ENCODE data around the gene MICU1.
"Not testable (repeated sequence)": the region's sequence is repeated elsewhere in the genome, so short reads cannot be mapped to it uniquely, and the experiment has no call there.

Gene MICU1, protein sequence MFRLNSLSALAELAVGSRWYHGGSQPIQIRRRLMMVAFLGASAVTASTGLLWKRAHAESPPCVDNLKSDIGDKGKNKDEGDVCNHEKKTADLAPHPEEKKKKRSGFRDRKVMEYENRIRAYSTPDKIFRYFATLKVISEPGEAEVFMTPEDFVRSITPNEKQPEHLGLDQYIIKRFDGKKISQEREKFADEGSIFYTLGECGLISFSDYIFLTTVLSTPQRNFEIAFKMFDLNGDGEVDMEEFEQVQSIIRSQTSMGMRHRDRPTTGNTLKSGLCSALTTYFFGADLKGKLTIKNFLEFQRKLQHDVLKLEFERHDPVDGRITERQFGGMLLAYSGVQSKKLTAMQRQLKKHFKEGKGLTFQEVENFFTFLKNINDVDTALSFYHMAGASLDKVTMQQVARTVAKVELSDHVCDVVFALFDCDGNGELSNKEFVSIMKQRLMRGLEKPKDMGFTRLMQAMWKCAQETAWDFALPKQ

DNA sequence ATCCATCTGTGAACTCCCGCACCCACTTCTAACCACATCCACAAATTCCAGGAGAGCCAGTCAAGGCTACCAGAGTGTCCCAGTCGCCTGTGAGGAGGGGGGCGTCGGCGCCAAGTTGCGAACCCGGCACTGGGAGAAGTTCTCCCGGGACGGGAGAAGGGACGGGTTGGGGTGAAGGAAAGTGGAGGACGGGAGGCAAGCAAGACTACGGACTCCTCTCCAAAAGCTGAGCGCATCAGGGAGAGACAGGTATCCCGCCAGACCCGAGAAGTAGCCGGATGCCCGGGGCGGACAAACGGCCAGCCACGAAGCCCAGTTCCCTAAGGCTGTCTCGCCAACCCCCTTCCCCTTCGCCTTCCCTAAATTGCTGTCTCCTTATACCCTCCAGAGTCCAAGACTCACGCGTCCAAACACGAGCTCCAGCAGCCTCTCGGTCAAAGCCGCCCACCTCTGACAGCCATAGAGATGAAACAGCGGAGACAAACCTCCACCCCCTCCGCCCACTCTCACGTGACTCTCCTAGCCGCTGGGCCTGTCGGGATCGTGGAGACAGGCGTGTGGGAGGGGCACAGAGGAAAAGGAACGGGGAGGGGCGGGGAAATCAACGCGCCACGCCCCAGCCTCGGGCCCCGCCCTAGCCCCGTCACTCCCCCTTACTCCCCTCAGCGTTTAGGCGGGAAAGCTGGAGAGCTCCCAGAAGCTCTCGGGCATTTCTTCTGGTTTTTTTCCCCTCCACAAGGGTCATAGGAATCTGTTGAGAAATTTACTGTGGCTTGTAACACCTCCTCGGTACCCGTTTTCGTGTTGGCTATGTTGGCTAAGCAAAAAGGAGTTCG, at the start of gene MICU1:
TSS of gene MICU1 (minus strand) at position 472 of the 836 bp plus-strand sequence. CDS start 59,286 bp downstream, outside the sequence.
- no peaks in the 10 kb centered on the region for H3K9me3 Mint-ChIP-seq
- H3K4me3 Mint-ChIP-seq, result peak within 1 kb of the TSS; percentile 98 to 100 (median 99)
- peak within 1 kb of the TSS; percentile 90 to 95 (median 92) for H3K27ac Mint-ChIP-seq
- H3K27me3 Mint-ChIP-seq (ENCODE audit: low read depth), result no peaks in the 10 kb centered on the region
- TF ChIP-seq, protein P1, sequence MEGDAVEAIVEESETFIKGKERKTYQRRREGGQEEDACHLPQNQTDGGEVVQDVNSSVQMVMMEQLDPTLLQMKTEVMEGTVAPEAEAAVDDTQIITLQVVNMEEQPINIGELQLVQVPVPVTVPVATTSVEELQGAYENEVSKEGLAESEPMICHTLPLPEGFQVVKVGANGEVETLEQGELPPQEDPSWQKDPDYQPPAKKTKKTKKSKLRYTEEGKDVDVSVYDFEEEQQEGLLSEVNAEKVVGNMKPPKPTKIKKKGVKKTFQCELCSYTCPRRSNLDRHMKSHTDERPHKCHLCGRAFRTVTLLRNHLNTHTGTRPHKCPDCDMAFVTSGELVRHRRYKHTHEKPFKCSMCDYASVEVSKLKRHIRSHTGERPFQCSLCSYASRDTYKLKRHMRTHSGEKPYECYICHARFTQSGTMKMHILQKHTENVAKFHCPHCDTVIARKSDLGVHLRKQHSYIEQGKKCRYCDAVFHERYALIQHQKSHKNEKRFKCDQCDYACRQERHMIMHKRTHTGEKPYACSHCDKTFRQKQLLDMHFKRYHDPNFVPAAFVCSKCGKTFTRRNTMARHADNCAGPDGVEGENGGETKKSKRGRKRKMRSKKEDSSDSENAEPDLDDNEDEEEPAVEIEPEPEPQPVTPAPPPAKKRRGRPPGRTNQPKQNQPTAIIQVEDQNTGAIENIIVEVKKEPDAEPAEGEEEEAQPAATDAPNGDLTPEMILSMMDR (IDR thresholded peaks at IDR 0.05; ENCODE audit: unreplicated experiment in 3 of 3), result no peak
- peaks cover 4% of the 10 kb centered on the region for H3K36me3 Mint-ChIP-seq (ENCODE audit: low read depth)
- peaks cover 11% of the 10 kb centered on the region for H3K4me1 Mint-ChIP-seq

GRCh38 chr10:72674174-72674573, 48.3 kb upstream of the MICU1 start:
- H3K4me1 Mint-ChIP-seq; H3K36me3 Mint-ChIP-seq (ENCODE audit: low read depth): not testable (repeated sequence)

DNA sequence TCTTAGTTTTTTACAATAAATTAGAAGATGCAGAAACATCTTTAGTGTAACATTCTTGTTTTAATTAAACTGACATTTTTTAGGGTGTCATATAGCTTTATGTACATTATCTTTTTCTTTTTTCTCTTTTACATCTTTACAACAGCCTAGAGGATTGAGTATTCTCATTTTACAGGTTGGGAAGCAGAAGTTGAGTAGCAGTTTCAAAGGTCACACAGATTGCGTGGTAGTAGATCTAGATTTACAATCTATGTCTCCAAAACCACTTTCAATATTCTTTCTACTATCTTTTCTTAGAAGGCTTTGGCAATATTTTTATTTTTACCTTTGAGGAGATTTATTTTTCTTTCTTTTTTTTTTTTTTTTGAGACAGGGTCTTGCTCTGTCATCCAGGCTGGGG, 47.4 kb upstream of the MICU1 start:
- Mint-ChIP-seq H3K27ac (no peak overlapping the region), H3K27me3 (ENCODE audit: low read depth) (peaks cover 3% of the 10 kb centered on the region), H3K4me3 (no peak overlapping the region)

More at GRCh38 chr10:72674174-72674573, 48.3 kb upstream of the MICU1 start:
- H3K9me3 Mint-ChIP-seq; H3K4me3 Mint-ChIP-seq; H3K27me3 Mint-ChIP-seq (ENCODE audit: low read depth); H3K27ac Mint-ChIP-seq: not testable (repeated sequence)

GRCh38 chr10:72667207-72667864, 41.5 kb upstream of the MICU1 start:
- Mint-ChIP-seq H3K4me3 (no peak overlapping the region), H3K27ac (no peak overlapping the region)

More for the DNA sequence above, 47.4 kb upstream of the MICU1 start:
- Mint-ChIP-seq H3K9me3 (peaks cover 3% of the 10 kb centered on the region), H3K4me1 (no peaks in the 10 kb centered on the region), H3K36me3 (ENCODE audit: low read depth) (no peaks in the 10 kb centered on the region)
- TF ChIP-seq, protein P1 (IDR thresholded peaks at IDR 0.05; ENCODE audit: unreplicated experiment in 3 of 3), result no peak

DNA sequence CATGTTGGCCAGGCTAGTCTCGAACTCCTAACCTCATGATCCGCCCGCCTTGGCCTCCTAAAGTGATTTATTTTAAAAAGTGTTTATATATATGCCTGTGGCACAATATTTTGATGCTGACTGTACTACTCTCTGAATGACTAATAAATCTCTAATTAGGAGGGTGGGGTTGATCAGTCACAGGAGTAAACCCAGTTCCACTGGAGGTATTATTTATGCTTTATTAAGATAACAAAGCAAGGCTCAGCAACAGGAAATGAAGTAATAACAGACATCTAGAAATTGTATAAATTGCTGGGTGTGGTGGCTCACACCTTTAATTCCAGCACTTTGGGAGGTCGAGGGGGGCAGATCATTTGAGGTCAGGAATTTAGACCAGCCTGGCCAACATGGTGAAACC, 40.0 kb upstream of the MICU1 start:
- TF ChIP-seq, protein P1 (IDR thresholded peaks at IDR 0.05; ENCODE audit: unreplicated experiment in 3 of 3), result no peak

More at GRCh38 chr10:72667207-72667864, 41.5 kb upstream of the MICU1 start:
- Mint-ChIP-seq H3K9me3 (no peaks in the 10 kb centered on the region), H3K36me3 (ENCODE audit: low read depth) (no peaks in the 10 kb centered on the region), H3K27me3 (ENCODE audit: low read depth) (no peaks in the 10 kb centered on the region), H3K4me1 (no peaks in the 10 kb centered on the region)
- TF ChIP-seq, protein P1 (IDR thresholded peaks at IDR 0.05; ENCODE audit: unreplicated experiment in 3 of 3), result no peak

GRCh38 chr10:72663971-72664370, 38.1 kb upstream of the MICU1 start:
- no peaks in the 10 kb centered on the region for H3K4me1 Mint-ChIP-seq
- TF ChIP-seq, protein P1 (IDR thresholded peaks at IDR 0.05; ENCODE audit: unreplicated experiment in 3 of 3), result no peak

More for the DNA sequence above, 40.0 kb upstream of the MICU1 start:
- Mint-ChIP-seq H3K27ac (no peak overlapping the region), H3K36me3 (ENCODE audit: low read depth) (no peaks in the 10 kb centered on the region), H3K4me3 (no peak overlapping the region), H3K9me3 (no peaks in the 10 kb centered on the region), H3K27me3 (ENCODE audit: low read depth) (no peaks in the 10 kb centered on the region), H3K4me1 (no peaks in the 10 kb centered on the region)

More at GRCh38 chr10:72663971-72664370, 38.1 kb upstream of the MICU1 start:
- Mint-ChIP-seq H3K9me3 (no peaks in the 10 kb centered on the region), H3K4me3 (no peak overlapping the region), H3K36me3 (ENCODE audit: low read depth) (no peaks in the 10 kb centered on the region), H3K27ac (no peak overlapping the region), H3K27me3 (ENCODE audit: low read depth) (no peaks in the 10 kb centered on the region)

Data from nephron (organoid).